ENCODE results near the gene ERVW-1.

ERVW-1 gene

GRCh38 chr7:92432299-92432946 is 45.3 kb downstream of the ERVW-1 start:
- H3K27ac ChIP-seq (ENCODE audit: low read length): no peak overlapping the region
- no peaks in the 10 kb centered on the region for H3K9me3 ChIP-seq (ENCODE audit: control insufficient read depth, insufficient read depth, low read length)
- no peaks in the 10 kb centered on the region for H3K27me3 ChIP-seq (ENCODE audit: control insufficient read depth, insufficient read depth, low read length)
- peaks cover 3% of the 10 kb centered on the region; the same call in 1 of the 2 replicates for H3K4me1 ChIP-seq (ENCODE audit: control insufficient read depth, insufficient read depth, low read length)
- no peak overlapping the region for H3K4me3 ChIP-seq (ENCODE audit: low read length)
- H3K36me3 ChIP-seq (ENCODE audit: control insufficient read depth, insufficient read depth, low read length): no peaks in the 10 kb centered on the region
- no CpG with 5 or more reads among the region's 3 CpGs for WGBS (ENCODE audit: insufficient coverage, insufficient read length)
- no peak for DNase-seq (ENCODE audit: low read depth, low spot score)

- Histone ChIP-seq H3K9me3 (ENCODE audit: control insufficient read depth, insufficient read depth, low read length) (no peaks in the 10 kb centered on the region), H3K4me3 (ENCODE audit: low read length) (no peak overlapping the region), H3K36me3 (ENCODE audit: control insufficient read depth, insufficient read depth, low read length) (no peaks in the 10 kb centered on the region), H3K27ac (ENCODE audit: low read length) (no peak overlapping the region), H3K27me3 (ENCODE audit: control insufficient read depth, insufficient read depth, low read length) (0 out of 2 replicates have a peak, but pooled peaks cover 2% of the 10 kb centered on the region), H3K4me1 (ENCODE audit: control insufficient read depth, insufficient read depth, low read length) (peaks cover 3% of the 10 kb centered on the region; the same call in 1 of the 2 replicates)
- WGBS (ENCODE audit: insufficient coverage, insufficient read length): no CpG with 5 or more reads among the region's 3 CpGs
- no peak for DNase-seq (ENCODE audit: low read depth, low spot score)
These were observed 50.6 kb downstream of the ERVW-1 start for GRCh38 chr7:92427193-92427592.

- Histone ChIP-seq H3K4me1 (ENCODE audit: control insufficient read depth, insufficient read depth, low read length) (peaks cover 3% of the 10 kb centered on the region; the same call in 1 of the 2 replicates), H3K27ac (ENCODE audit: low read length) (no peak overlapping the region), H3K4me3 (ENCODE audit: low read length) (no peak overlapping the region), H3K36me3 (ENCODE audit: control insufficient read depth, insufficient read depth, low read length) (no peaks in the 10 kb centered on the region), H3K9me3 (ENCODE audit: control insufficient read depth, insufficient read depth, low read length) (no peaks in the 10 kb centered on the region), H3K27me3 (ENCODE audit: control insufficient read depth, insufficient read depth, low read length) (0 out of 2 replicates have a peak, but pooled peaks cover 2% of the 10 kb centered on the region)
- no CpG with 5 or more reads among the region's 20 CpGs for WGBS (ENCODE audit: insufficient coverage, insufficient read length)
- DNase-seq (ENCODE audit: low read depth, low spot score): no peak
These were observed 52.3 kb downstream of the ERVW-1 start for GRCh38 chr7:92425311-92425947.

- WGBS (ENCODE audit: insufficient coverage, insufficient read length): 100% methylated on average over 3 of the region's 5 CpGs
- Histone ChIP-seq H3K4me1 (ENCODE audit: control insufficient read depth, insufficient read depth, low read length) (peaks cover 3% of the 10 kb centered on the region; the same call in 1 of the 2 replicates), H3K36me3 (ENCODE audit: control insufficient read depth, insufficient read depth, low read length) (no peaks in the 10 kb centered on the region), H3K27ac (ENCODE audit: low read length) (no peak overlapping the region), H3K27me3 (ENCODE audit: control insufficient read depth, insufficient read depth, low read length) (0 out of 2 replicates have a peak, but pooled peaks cover 2% of the 10 kb centered on the region), H3K9me3 (ENCODE audit: control insufficient read depth, insufficient read depth, low read length) (no peaks in the 10 kb centered on the region), H3K4me3 (ENCODE audit: low read length) (no peak overlapping the region)
- DNase-seq (ENCODE audit: low read depth, low spot score): no peak
These were observed 54.0 kb downstream of the ERVW-1 start for GRCh38 chr7:92423710-92424131.

GRCh38 chr7:92422926-92423325 is 54.8 kb downstream of the ERVW-1 start:
- Histone ChIP-seq H3K36me3 (ENCODE audit: control insufficient read depth, insufficient read depth, low read length) (no peaks in the 10 kb centered on the region), H3K4me3 (ENCODE audit: low read length) (no peak overlapping the region), H3K9me3 (ENCODE audit: control insufficient read depth, insufficient read depth, low read length) (no peaks in the 10 kb centered on the region), H3K27me3 (ENCODE audit: control insufficient read depth, insufficient read depth, low read length) (0 out of 2 replicates have a peak, but pooled peaks cover 2% of the 10 kb centered on the region), H3K4me1 (ENCODE audit: control insufficient read depth, insufficient read depth, low read length) (peaks cover 3% of the 10 kb centered on the region; the same call in 1 of the 2 replicates), H3K27ac (ENCODE audit: low read length) (no peak overlapping the region)
- no CpG with 5 or more reads among the region's 6 CpGs for WGBS (ENCODE audit: insufficient coverage, insufficient read length)
- no peak for DNase-seq (ENCODE audit: low read depth, low spot score)

GRCh38 chr7:92421676-92422435 is 55.9 kb downstream of the ERVW-1 start:
- no peaks in the 10 kb centered on the region for H3K9me3 ChIP-seq (ENCODE audit: control insufficient read depth, insufficient read depth, low read length)
- no peaks in the 10 kb centered on the region for H3K36me3 ChIP-seq (ENCODE audit: control insufficient read depth, insufficient read depth, low read length)
- H3K27ac ChIP-seq (ENCODE audit: low read length): no peak overlapping the region
- no peak for DNase-seq (ENCODE audit: low read depth, low spot score)
- no peak overlapping the region for H3K4me3 ChIP-seq (ENCODE audit: low read length)
- H3K27me3 ChIP-seq (ENCODE audit: control insufficient read depth, insufficient read depth, low read length): 0 out of 2 replicates have a peak, but pooled peaks cover 2% of the 10 kb centered on the region
- H3K4me1 ChIP-seq (ENCODE audit: control insufficient read depth, insufficient read depth, low read length): peaks cover 3% of the 10 kb centered on the region; the same call in 1 of the 2 replicates
- no CpG with 5 or more reads among the region's 5 CpGs for WGBS (ENCODE audit: insufficient coverage, insufficient read length)
